Measurements from ENCODE around the gene PDCL2.

GRCh38 chr4:55618546-55619143 is 26.6 kb upstream of the PDCL2 start:
- TF ChIP-seq CTCF (IDR thresholded peaks at IDR 0.05) (no peak), POLR2A (IDR thresholded peaks at IDR 0.05) (no peak)

All from Peyer's patch (tissue), 4 donors.